HepG2 (cell line): Measurements from ENCODE around the gene MRPL36. TPM values are rescaled to one million over a fixed set of nuclear protein-coding genes. Genes with fewer than 3 reads are reported as not detected.

Experiments
- ATAC-seq: fragments of 200-7000 bp; cut with Tn5 transposase; 3 replicates; pipeline ENCODE4 v1.9.1; 2020; ENCODE audit warnings: mild to moderate bottlenecking, moderate library complexity
- BruUV-seq: library from RNA; stranded (reverse); fragments of 400-500 nt; replicated peaks from 2 replicates; lab custom pipeline; 2021; lab: Mats Ljungman, UMichigan
- CTCF ChIA-PET: fragments of 300-600 bp; formaldehyde crosslinking; extraction: SDS; loops from one replicate; lab custom pipeline; 2021; ENCODE audit warnings: low total read pairs, inconsistent platforms, low intra/inter-chr PET ratio; lab: Yijun Ruan, JAX
- POLR2A ChIA-PET: fragments of 350-600 bp; sonication (Branson Sonifier 250); formaldehyde crosslinking; loops from one replicate; lab custom pipeline; 2020; ENCODE audit warnings: antibody characterized with exemption, inconsistent platforms; lab: Yijun Ruan, JAX
- DNase-seq: peaks from one replicate; pipeline ENCODE4 v3.0.0-alpha.2; 2015; ENCODE audit warnings: low spot score
- FAIRE-seq: peaks from 3 replicates; lab custom pipeline; 2011; peaks lifted over from hg19 to GRCh38; lab: Jason Lieb, UNC
- H2AFZ ChIP-seq: one replicate; pipeline ENCODE4 v1.6.1; 2011; ENCODE audit warnings: low read length, inconsistent platforms
- H3K27ac ChIP-seq: fragments of 300-600 bp; 3 replicates; pipeline ENCODE4 v1.8.0; 2011; ENCODE audit warnings: mixed run types, mild to moderate bottlenecking, mixed read lengths, low read length, inconsistent platforms; ENCODE audit not compliant: insufficient read depth; ENCODE audit errors: extremely low read length
- H3K27me3 ChIP-seq, 2 experiments: fragments of 200-600 bp in 1 of 2; 2 replicates in 1 of 2; 3 replicates in 1 of 2; pipeline versions ENCODE4 v1.6.0 to v1.8.0; 2011; ENCODE audit warnings: low read length in 2 of 2, mild to moderate bottlenecking in 2 of 2, moderate library complexity in 2 of 2, inconsistent platforms in 1 of 2; ENCODE audit not compliant: insufficient read depth in 2 of 2, control insufficient read depth in 1 of 2
- H3K36me3 ChIP-seq, 2 experiments: fragments of 200-600 bp in 1 of 2; replicated peaks in 1 of 2; 2 replicates in 1 of 2; 3 replicates in 1 of 2; pipeline versions ENCODE4 v1.5.1 to v1.8.0; 2011; ENCODE audit warnings: low read length in 2 of 2, inconsistent platforms in 1 of 2; ENCODE audit not compliant: insufficient read depth in 2 of 2, control insufficient read depth in 1 of 2
- H3K4me1 ChIP-seq: 2 replicates; pipeline ENCODE4 v1.5.1; 2012; ENCODE audit warnings: low read length, inconsistent platforms; ENCODE audit not compliant: insufficient read depth
- H3K4me2 ChIP-seq: 2 replicates; pipeline ENCODE4 v1.6.0; 2011; ENCODE audit warnings: low read depth, low read length, inconsistent platforms
- H3K4me3 ChIP-seq, 3 experiments: fragments of 200-600 bp in 1 of 3; sonication (generic), shearing (Covaris generic) in 1 of 3; replicated peaks in 1 of 3; 2 replicates each; pipeline ENCODE4 v1.5.1; 2011 to 2016; ENCODE audit warnings: low read length in 3 of 3, inconsistent platforms in 2 of 3, low read depth in 2 of 3, mild to moderate bottlenecking in 2 of 3, control low read depth in 1 of 3, mixed read lengths in 1 of 3; ENCODE audit not compliant: insufficient read depth in 1 of 3
- H3K79me2 ChIP-seq: one replicate; pipeline ENCODE4 v1.6.1; 2011; ENCODE audit warnings: low read length, inconsistent platforms; ENCODE audit not compliant: insufficient read depth
- H3K9ac ChIP-seq: 2 replicates; pipeline ENCODE4 v1.6.0; 2011; ENCODE audit warnings: mild to moderate bottlenecking, low read depth, low read length, inconsistent platforms; ENCODE audit not compliant: insufficient read depth
- H3K9me3 ChIP-seq: 2 replicates; pipeline ENCODE4 v1.5.1; 2012; ENCODE audit warnings: mild to moderate bottlenecking, low read length
- H4K20me1 ChIP-seq: 2 replicates; pipeline ENCODE4 v1.6.0; 2011; ENCODE audit warnings: inconsistent platforms, mild to moderate bottlenecking, low read length, moderate library complexity; ENCODE audit not compliant: insufficient read depth
- KLF16 ChIP-seq, 2 experiments: sonication (generic) in 1 of 2; formaldehyde crosslinking in 1 of 2; IDR thresholded peaks; 2 replicates each; pipeline versions ENCODE4 v1.6.1 to v1.8.0; 2016 to 2023; ENCODE audit warnings: missing genetic modification reagents in 2 of 2, missing compliant biosample characterization in 1 of 2
- RFX3 ChIP-seq: IDR thresholded peaks from 2 replicates; pipeline ENCODE4 v1.6.1; 2016; ENCODE audit warnings: missing biosample characterization, missing genetic modification reagents
- SIN3A ChIP-seq: IDR thresholded peaks from 2 replicates; pipeline ENCODE4 v1.6.1; 2011; ENCODE audit warnings: low read depth, mild to moderate bottlenecking, control low read depth, low read length, borderline replicate concordance
- SMARCC2 ChIP-seq: fragments of 450-650 bp; IDR thresholded peaks from 2 replicates; pipeline ENCODE4 v1.6.1; 2017; ENCODE audit warnings: antibody characterized with exemption, mild to moderate bottlenecking
- SNRNP70 ChIP-seq: fragments of 200-400 bp; formaldehyde crosslinking; IDR thresholded peaks from 2 replicates; pipeline ENCODE4 v1.6.1; 2017; ENCODE audit warnings: mild to moderate bottlenecking, low read depth, low read length, moderate library complexity
- TRIM24 ChIP-seq: sonication (generic); formaldehyde crosslinking; IDR thresholded peaks from 2 replicates; pipeline ENCODE4 v1.8.0; 2022; ENCODE audit warnings: mild to moderate bottlenecking, missing genetic modification reagents
- ZBTB49 ChIP-seq: sonication (generic); formaldehyde crosslinking; IDR thresholded peaks from 2 replicates; pipeline ENCODE4 v1.4.0; 2020; ENCODE audit warnings: missing genetic modification reagents, borderline replicate concordance
- ZNF296 ChIP-seq: sonication (generic); formaldehyde crosslinking; conservative IDR thresholded peaks from 2 replicates; pipeline ENCODE4 v1.5.0; 2020; ENCODE audit warnings: mild to moderate bottlenecking, missing genetic modification reagents
- ZNF354B ChIP-seq: sonication (generic); formaldehyde crosslinking; IDR thresholded peaks from 2 replicates; pipeline ENCODE4 v1.8.0; 2022; ENCODE audit warnings: mild to moderate bottlenecking, missing genetic modification reagents
- WGBS: methylation state at CpG from one replicate; pipeline ENCODE4 v1.1.6; 2017; ENCODE audit warnings: low lambda C conversion rate; 5-methylcytosine and 5-hydroxymethylcytosine counted together
- in situ Hi-C: cut with HindIII; loops from 2 replicates; pipeline ENCODE4 v1.10.0; 2017; ENCODE audit warnings: low pct_unique_long_range_greater_than_20kb; ENCODE audit not compliant: extremely low pct_ligation_motif_present
- intact Hi-C: fragments of 100-400 bp; cut with micrococcal nuclease; formaldehyde crosslinking; loops from one replicate; pipeline ENCODE4 v1.10.0; 2022; ENCODE audit not compliant: unreplicated experiment
- polyA plus RNA-seq, 8 experiments: library from polyadenylated mRNA; depleted of rRNA in 3 of 8; stranded (reverse) in 7 of 8; unstranded in 1 of 8; fragments of >200 nt; fragmentation: Illumina TruSeq in 4 of 8; extraction: Trizol in 4 of 8; gene quantifications; 2 replicates each; pipeline versions ENCODE4 v1.2.1 to v1.2.3, GENCODE V29; 2011 to 2016; ENCODE audit warnings: low read depth in 4 of 8, missing spikeins in 1 of 8, mixed read lengths in 1 of 8; ENCODE audit not compliant: insufficient read depth in 1 of 8
- total RNA-seq, 5 experiments: library from RNA; depleted of rRNA; stranded (reverse); fragments of >200 nt; fragmentation: Illumina TruSeq; extraction: Trizol; gene quantifications; 2 replicates each; pipeline ENCODE4 v1.2.3, GENCODE V29; 2016; ENCODE audit warnings: low read depth in 1 of 5
- TF ChIP-seq, protein P1 (sequence below): sonication (generic); formaldehyde crosslinking; IDR thresholded peaks from 2 replicates; pipeline ENCODE4 v1.9.0; 2021; ENCODE audit warnings: missing genetic modification reagents, borderline replicate concordance

MRPL36 gene
- total and polyA plus RNA-seq, 2 of the 13 experiments (the other 11 are each of a cell fraction or from before 2014, with no cell fraction given) = 71.3 to 113 TPM

DNA sequence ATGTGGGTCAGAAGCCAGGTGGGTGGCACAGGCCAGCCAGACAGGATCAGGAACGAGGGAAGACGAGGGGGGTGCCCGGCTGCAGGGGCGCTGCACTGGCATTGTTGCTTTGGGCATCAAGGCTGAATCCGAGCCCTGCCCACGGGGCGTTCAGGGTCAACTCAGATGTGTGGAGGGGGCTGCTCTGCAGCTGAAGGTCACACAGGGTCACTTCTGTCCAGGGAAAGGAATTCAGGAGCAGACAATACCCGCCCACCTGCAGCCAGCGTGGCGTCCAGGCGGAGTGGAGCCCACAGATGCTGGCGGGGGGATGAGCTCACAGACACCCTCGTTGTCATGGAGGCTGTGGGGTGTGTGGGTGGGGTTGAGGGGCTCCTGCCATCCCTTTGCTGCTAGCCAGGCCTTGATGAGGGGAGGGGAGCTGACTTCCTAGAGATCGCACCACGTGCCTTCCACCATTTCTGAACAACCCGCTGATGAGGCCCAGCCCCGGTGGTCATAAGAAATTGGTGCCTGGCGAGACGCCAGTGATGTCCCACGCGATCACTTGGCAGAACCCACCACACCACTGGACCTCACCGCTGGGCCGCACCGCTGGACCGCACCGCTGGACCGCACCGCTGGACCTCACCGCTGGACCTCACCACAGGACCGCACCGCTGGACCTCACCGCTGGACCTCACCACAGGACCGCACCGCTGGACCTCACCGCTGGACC, 31.2 kb downstream of the MRPL36 start:
- no peak for TF ChIP-seq SIN3A
- no peak for TF ChIP-seq ZBTB49
- TF ChIP-seq ZNF296 (CRISPR knock-in tag) = no peak
- no peak for TF ChIP-seq KLF16 (CRISPR knock-in tag; IDR thresholded peaks at IDR 0.05)
- TF ChIP-seq SMARCC2 = no peak
- TF ChIP-seq, protein P1, sequence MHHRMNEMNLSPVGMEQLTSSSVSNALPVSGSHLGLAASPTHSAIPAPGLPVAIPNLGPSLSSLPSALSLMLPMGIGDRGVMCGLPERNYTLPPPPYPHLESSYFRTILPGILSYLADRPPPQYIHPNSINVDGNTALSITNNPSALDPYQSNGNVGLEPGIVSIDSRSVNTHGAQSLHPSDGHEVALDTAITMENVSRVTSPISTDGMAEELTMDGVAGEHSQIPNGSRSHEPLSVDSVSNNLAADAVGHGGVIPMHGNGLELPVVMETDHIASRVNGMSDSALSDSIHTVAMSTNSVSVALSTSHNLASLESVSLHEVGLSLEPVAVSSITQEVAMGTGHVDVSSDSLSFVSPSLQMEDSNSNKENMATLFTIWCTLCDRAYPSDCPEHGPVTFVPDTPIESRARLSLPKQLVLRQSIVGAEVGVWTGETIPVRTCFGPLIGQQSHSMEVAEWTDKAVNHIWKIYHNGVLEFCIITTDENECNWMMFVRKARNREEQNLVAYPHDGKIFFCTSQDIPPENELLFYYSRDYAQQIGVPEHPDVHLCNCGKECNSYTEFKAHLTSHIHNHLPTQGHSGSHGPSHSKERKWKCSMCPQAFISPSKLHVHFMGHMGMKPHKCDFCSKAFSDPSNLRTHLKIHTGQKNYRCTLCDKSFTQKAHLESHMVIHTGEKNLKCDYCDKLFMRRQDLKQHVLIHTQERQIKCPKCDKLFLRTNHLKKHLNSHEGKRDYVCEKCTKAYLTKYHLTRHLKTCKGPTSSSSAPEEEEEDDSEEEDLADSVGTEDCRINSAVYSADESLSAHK (CRISPR knock-in tag) = no peak
- no peak for TF ChIP-seq TRIM24
- TF ChIP-seq RFX3 (CRISPR knock-in tag) = no peak
- no peak for TF ChIP-seq ZNF354B (CRISPR knock-in tag)
- TF ChIP-seq SNRNP70 = no peak
- TF ChIP-seq, all 625 proteins: peak for 0
- H3K4me2 ChIP-seq = no peak overlapping the region
- no peak for ATAC-seq
- intact Hi-C loops = no loop called here
- CTCF ChIA-PET = no interaction called here
- H3K9me3 ChIP-seq = no peaks in the 10 kb centered on the region
- H3K27me3 ChIP-seq = peaks cover 6 to 66% of the 10 kb centered on the region in 2 experiments
- no peaks in the 10 kb centered on the region for H3K79me2 ChIP-seq
- 100% methylated on average over 3 of the region's 35 CpGs for WGBS
- no peak for DNase-seq
- no peaks in the 10 kb centered on the region for H4K20me1 ChIP-seq
- H3K4me1 ChIP-seq = no peaks in the 10 kb centered on the region
- H2AFZ ChIP-seq = no peak overlapping the region
- H3K9ac ChIP-seq = no peak overlapping the region
- POLR2A ChIA-PET = no interaction called here
- H3K27ac ChIP-seq = no peak overlapping the region
- no TSS peak for BruUV-seq
- no peak for FAIRE-seq
- H3K4me3 ChIP-seq = no peak overlapping the region
- in situ Hi-C loops = loop anchor here (10.0 kb wide), 1 partner anchor 246 kb away; no protein-coding TSS in a partner anchor
- H3K36me3 ChIP-seq = no peaks in the 10 kb centered on the region
